Endothelial cell of umbilical vein (primary cell): ENCODE measurements around the gene SYNGR1.

Experiments used
- EZH2 ChIP-seq: IDR thresholded peaks from 2 replicates; pipeline ENCODE4 v1.6.1; 2012; ENCODE audit warnings: borderline replicate concordance, low read depth, mild to moderate bottlenecking, moderate library complexity, low read length, inconsistent platforms; ENCODE audit not compliant: severe bottlenecking
- FOS ChIP-seq: IDR thresholded peaks from 2 replicates; pipeline ENCODE4 v1.6.1; 2011; ENCODE audit warnings: mild to moderate bottlenecking, low read length, moderate library complexity, borderline replicate concordance; ENCODE audit not compliant: insufficient read depth
- GATA2 ChIP-seq: IDR thresholded peaks from 2 replicates; pipeline ENCODE4 v1.7.0; 2011; ENCODE audit warnings: low read depth, mild to moderate bottlenecking, moderate library complexity, mixed read lengths, low read length; ENCODE audit not compliant: insufficient read length, insufficient read depth
- JUN ChIP-seq: IDR thresholded peaks from 2 replicates; pipeline ENCODE4 v1.6.1; 2011; ENCODE audit warnings: borderline replicate concordance, low read depth; ENCODE audit not compliant: insufficient read length, insufficient read depth
- POLR2A ChIP-seq: IDR thresholded peaks from 2 replicates; pipeline ENCODE4 v1.6.1; 2012; ENCODE audit warnings: low read depth, mild to moderate bottlenecking, control low read depth, low read length
- POLR2AphosphoS5 ChIP-seq: IDR thresholded peaks from 2 replicates; pipeline ENCODE4 v1.6.1; 2012; ENCODE audit warnings: low read depth, mild to moderate bottlenecking, control low read depth, low read length, moderate library complexity; ENCODE audit not compliant: insufficient read depth
- TF ChIP-seq, protein P1 (sequence below), 2 donors: IDR thresholded peaks; 1 replicate in 1 of 2; 2 replicates in 1 of 2; pipeline ENCODE4 v1.5.1; 2011; ENCODE audit warnings: low read length in 2 of 2, mild to moderate bottlenecking in 2 of 2, moderate library complexity in 2 of 2, control low read depth in 1 of 2, inconsistent platforms in 1 of 2, low read depth in 1 of 2; ENCODE audit not compliant: insufficient read depth in 1 of 2; ENCODE audit errors: extremely low read depth in 1 of 2
- TF ChIP-seq, protein P2 (sequence below): IDR thresholded peaks from 2 replicates; pipeline ENCODE4 v1.6.1; 2011; ENCODE audit not compliant: insufficient read depth, insufficient read length

DNA sequence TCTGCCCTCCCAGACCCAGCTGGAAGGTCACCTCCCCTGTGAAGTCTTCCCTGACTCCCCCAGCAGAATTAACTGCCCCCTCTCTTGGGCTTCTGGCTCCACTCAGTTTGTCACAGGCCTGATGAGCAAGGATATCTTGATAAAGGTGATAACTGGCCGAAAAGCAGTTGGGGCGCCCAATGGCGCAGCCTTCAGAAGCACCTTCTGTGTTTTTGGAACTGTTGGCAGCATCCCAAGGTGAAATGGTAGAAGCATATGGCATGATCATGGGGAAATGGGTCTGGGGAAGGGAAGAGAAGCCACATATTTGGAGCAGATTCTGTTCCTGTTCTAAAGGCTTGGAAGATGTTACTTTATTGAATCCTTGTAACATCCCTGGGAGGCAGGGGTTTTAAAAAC lies 47.0 kb downstream of the SYNGR1 start:
- TF ChIP-seq, protein P1, sequence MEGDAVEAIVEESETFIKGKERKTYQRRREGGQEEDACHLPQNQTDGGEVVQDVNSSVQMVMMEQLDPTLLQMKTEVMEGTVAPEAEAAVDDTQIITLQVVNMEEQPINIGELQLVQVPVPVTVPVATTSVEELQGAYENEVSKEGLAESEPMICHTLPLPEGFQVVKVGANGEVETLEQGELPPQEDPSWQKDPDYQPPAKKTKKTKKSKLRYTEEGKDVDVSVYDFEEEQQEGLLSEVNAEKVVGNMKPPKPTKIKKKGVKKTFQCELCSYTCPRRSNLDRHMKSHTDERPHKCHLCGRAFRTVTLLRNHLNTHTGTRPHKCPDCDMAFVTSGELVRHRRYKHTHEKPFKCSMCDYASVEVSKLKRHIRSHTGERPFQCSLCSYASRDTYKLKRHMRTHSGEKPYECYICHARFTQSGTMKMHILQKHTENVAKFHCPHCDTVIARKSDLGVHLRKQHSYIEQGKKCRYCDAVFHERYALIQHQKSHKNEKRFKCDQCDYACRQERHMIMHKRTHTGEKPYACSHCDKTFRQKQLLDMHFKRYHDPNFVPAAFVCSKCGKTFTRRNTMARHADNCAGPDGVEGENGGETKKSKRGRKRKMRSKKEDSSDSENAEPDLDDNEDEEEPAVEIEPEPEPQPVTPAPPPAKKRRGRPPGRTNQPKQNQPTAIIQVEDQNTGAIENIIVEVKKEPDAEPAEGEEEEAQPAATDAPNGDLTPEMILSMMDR (IDR thresholded peaks at IDR 0.05; ENCODE audit: extremely low read depth in 1 of 2, insufficient read depth in 1 of 2, low read depth in 1 of 2, low read length in 2 of 2), result no peak
- no peak for TF ChIP-seq POLR2A
- TF ChIP-seq EZH2, result no peak
- no peak for TF ChIP-seq POLR2AphosphoS5
- TF ChIP-seq, protein P2, sequence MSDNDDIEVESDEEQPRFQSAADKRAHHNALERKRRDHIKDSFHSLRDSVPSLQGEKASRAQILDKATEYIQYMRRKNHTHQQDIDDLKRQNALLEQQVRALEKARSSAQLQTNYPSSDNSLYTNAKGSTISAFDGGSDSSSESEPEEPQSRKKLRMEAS, result no peak
- no peak for TF ChIP-seq JUN
- TF ChIP-seq FOS, result no peak
- TF ChIP-seq GATA2, result no peak
